Brain microvascular endothelial cell (primary cell): ENCODE measurements around the gene ZNF620.
A peak's percentile ranks its signal among the peaks of the same experiment; 100 is the strongest.

Experiments
- DNase-seq: peaks from one replicate; pipeline ENCODE4 v3.0.0-alpha.2; 2020
- H3K27ac ChIP-seq: fragments of 250-450 bp; sonication (Bioruptor Pico); 2 replicates; pipeline ENCODE4 v1.5.1; 2020; ENCODE audit warnings: mild to moderate bottlenecking, moderate library complexity
- H3K27me3 ChIP-seq: fragments of 250-450 bp; sonication (Bioruptor Pico); replicated peaks from 2 replicates; pipeline ENCODE4 v1.5.1; 2020; ENCODE audit warnings: mild to moderate bottlenecking
- H3K36me3 ChIP-seq: fragments of 250-450 bp; sonication (Bioruptor Pico); replicated peaks from 2 replicates; pipeline ENCODE4 v1.5.1; 2020; ENCODE audit warnings: mild to moderate bottlenecking
- H3K4me3 ChIP-seq: 2 replicates; pipeline ENCODE4 v1.5.1; 2011; ENCODE audit warnings: low read depth, mild to moderate bottlenecking, control low read depth, low read length, moderate library complexity
- in situ Hi-C: cut with HindIII; loops from 2 replicates; pipeline ENCODE4 v1.10.0; 2017; ENCODE audit warnings: low sequenced_read_pairs, low pct_ligation_motif_present
- TF ChIP-seq, protein P1 (sequence below): IDR thresholded peaks from 2 replicates; pipeline ENCODE4 v1.5.1; 2011; ENCODE audit warnings: low read depth, mild to moderate bottlenecking, moderate library complexity, low read length, control low read depth, inconsistent platforms; ENCODE audit errors: missing control alignments

The ZNF620 gene

GRCh38 chr3:40497288-40497687 is 8.6 kb upstream of the ZNF620 start:
- TF ChIP-seq, protein P1, sequence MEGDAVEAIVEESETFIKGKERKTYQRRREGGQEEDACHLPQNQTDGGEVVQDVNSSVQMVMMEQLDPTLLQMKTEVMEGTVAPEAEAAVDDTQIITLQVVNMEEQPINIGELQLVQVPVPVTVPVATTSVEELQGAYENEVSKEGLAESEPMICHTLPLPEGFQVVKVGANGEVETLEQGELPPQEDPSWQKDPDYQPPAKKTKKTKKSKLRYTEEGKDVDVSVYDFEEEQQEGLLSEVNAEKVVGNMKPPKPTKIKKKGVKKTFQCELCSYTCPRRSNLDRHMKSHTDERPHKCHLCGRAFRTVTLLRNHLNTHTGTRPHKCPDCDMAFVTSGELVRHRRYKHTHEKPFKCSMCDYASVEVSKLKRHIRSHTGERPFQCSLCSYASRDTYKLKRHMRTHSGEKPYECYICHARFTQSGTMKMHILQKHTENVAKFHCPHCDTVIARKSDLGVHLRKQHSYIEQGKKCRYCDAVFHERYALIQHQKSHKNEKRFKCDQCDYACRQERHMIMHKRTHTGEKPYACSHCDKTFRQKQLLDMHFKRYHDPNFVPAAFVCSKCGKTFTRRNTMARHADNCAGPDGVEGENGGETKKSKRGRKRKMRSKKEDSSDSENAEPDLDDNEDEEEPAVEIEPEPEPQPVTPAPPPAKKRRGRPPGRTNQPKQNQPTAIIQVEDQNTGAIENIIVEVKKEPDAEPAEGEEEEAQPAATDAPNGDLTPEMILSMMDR, result no peak
- no peak overlapping the region for H3K4me3 ChIP-seq
- no peak overlapping the region for H3K27ac ChIP-seq
- H3K36me3 ChIP-seq, result no peaks in the 10 kb centered on the region
- in situ Hi-C loops, result no loop called here
- DNase-seq, result no peak
- no peaks in the 10 kb centered on the region for H3K27me3 ChIP-seq

DNA sequence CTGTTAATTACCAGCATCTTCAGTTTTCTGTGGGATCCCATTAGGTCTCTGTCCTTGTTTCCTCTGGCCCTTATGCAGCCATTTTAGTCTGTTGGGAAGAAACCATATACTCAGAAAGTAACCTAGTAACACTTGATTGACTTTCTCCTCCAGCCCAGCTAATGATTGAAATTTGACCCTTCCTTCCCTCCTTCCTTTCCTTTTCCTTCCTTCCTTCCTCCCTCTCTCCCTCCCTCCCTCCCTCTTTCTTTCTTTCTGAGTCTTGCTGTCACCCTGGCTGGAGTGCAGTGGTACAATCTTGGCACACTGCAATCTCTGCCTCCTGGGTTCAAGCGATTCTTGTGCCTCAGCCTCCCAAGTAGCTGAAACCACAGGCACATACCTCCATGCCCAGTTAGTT is 5.9 kb upstream of the ZNF620 start:
- Histone ChIP-seq H3K36me3 (no peaks in the 10 kb centered on the region), H3K4me3 (no peak overlapping the region), H3K27me3 (no peaks in the 10 kb centered on the region), H3K27ac (no peak overlapping the region)
- no peak for DNase-seq
- in situ Hi-C loops, result no loop called here
- TF ChIP-seq, protein P1, result no peak

GRCh38 chr3:40502034-40502433 is 3.8 kb upstream of the ZNF620 start:
- H3K4me3 ChIP-seq, result no peak overlapping the region
- in situ Hi-C loops, result no loop called here
- H3K36me3 ChIP-seq, result no peaks in the 10 kb centered on the region
- no peak overlapping the region for H3K27ac ChIP-seq
- no peaks in the 10 kb centered on the region for H3K27me3 ChIP-seq
- TF ChIP-seq, protein P1, result no peak
- DNase-seq, result no peak

- TF ChIP-seq, protein P1, result no peak
- DNase-seq, result peak; percentile 93
- H3K27ac ChIP-seq, result peak overlapping the region; percentile 95
- H3K27me3 ChIP-seq, result no peaks in the 10 kb centered on the region
- in situ Hi-C loops, result no loop called here
- H3K4me3 ChIP-seq, result no peak overlapping the region
- no peaks in the 10 kb centered on the region for H3K36me3 ChIP-seq
These were observed 1.0 kb upstream of the ZNF620 start for GRCh38 chr3:40504636-40505430.

- DNase-seq, result no peak
- H3K27me3 ChIP-seq, result no peaks in the 10 kb centered on the region
- no peaks in the 10 kb centered on the region for H3K36me3 ChIP-seq
- in situ Hi-C loops, result no loop called here
- no peak overlapping the region for H3K4me3 ChIP-seq
- no peak overlapping the region for H3K27ac ChIP-seq
- TF ChIP-seq, protein P1, result no peak
These were observed 5.3 kb downstream of the ZNF620 start for GRCh38 chr3:40511031-40511718.
